ENCODE data around the gene MGST2. TPM values are rescaled to one million over a fixed set of nuclear protein-coding genes. Genes with fewer than 3 reads are reported as not detected.

Gene MGST2
- total RNA-seq, 2 experiments from 2014 or later: 0.70 to 3.0 TPM

- Histone ChIP-seq H3K27me3 (ENCODE audit: control insufficient read depth in 1 of 2, insufficient read depth in 2 of 2, low read length in 2 of 2) (no peaks in the 10 kb centered on the region), H3K4me3 (ENCODE audit: low read length) (no peak overlapping the region), H3K9me3 (ENCODE audit: control insufficient read depth in 1 of 2, insufficient read depth in 1 of 2, low read length in 2 of 2) (no peaks in the 10 kb centered on the region), H3K27ac (ENCODE audit: low read depth in 1 of 2, low read length in 2 of 2) (no peak overlapping the region), H3K4me1 (ENCODE audit: insufficient read depth, low read length) (peaks cover 17% of the 10 kb centered on the region), H3K36me3 (ENCODE audit: insufficient read depth, low read length) (no peaks in the 10 kb centered on the region)
- no peak for ATAC-seq (ENCODE audit: poor library complexity)
- CTCF ChIA-PET: no interaction called here
- DNase-seq: no peak
- no peak overlapping the region for H3K27ac Mint-ChIP-seq
- H3K36me3 Mint-ChIP-seq (ENCODE audit: low read depth): no peaks in the 10 kb centered on the region
- H3K27me3 Mint-ChIP-seq: no peaks in the 10 kb centered on the region
- H3K9me3 Mint-ChIP-seq: no peaks in the 10 kb centered on the region
- H3K4me1 Mint-ChIP-seq (ENCODE audit: low read depth): peaks cover 21% of the 10 kb centered on the region
- POLR2A ChIA-PET: no interaction called here
- H3K4me3 Mint-ChIP-seq: no peak overlapping the region
- intact Hi-C loops (cut with DNase I, micrococcal nuclease): no loop called here
- TF ChIP-seq CTCF (IDR thresholded peaks at IDR 0.05): no peak
These were observed 3.7 kb downstream of the MGST2 start for GRCh38 chr4:139669335-139669734.

GRCh38 chr4:139669890-139670289, 4.3 kb downstream of the MGST2 start:
- no peaks in the 10 kb centered on the region for H3K36me3 ChIP-seq (ENCODE audit: insufficient read depth, low read length)
- H3K27me3 ChIP-seq (ENCODE audit: control insufficient read depth in 1 of 2, insufficient read depth in 2 of 2, low read length in 2 of 2): no peaks in the 10 kb centered on the region
- no peak for DNase-seq
- H3K4me3 Mint-ChIP-seq: no peak overlapping the region
- ATAC-seq (ENCODE audit: poor library complexity): no peak
- no peak overlapping the region for H3K4me3 ChIP-seq (ENCODE audit: low read length)
- H3K36me3 Mint-ChIP-seq (ENCODE audit: low read depth): no peaks in the 10 kb centered on the region
- H3K27me3 Mint-ChIP-seq: no peaks in the 10 kb centered on the region
- H3K9me3 ChIP-seq (ENCODE audit: control insufficient read depth in 1 of 2, insufficient read depth in 1 of 2, low read length in 2 of 2): no peaks in the 10 kb centered on the region
- H3K27ac Mint-ChIP-seq: no peak overlapping the region
- H3K4me1 Mint-ChIP-seq (ENCODE audit: low read depth): peaks cover 21% of the 10 kb centered on the region
- TF ChIP-seq CTCF (IDR thresholded peaks at IDR 0.05): no peak
- H3K4me1 ChIP-seq (ENCODE audit: insufficient read depth, low read length): peaks cover 17% of the 10 kb centered on the region
- no peaks in the 10 kb centered on the region for H3K9me3 Mint-ChIP-seq
- H3K27ac ChIP-seq (ENCODE audit: low read depth in 1 of 2, low read length in 2 of 2): no peak overlapping the region
- intact Hi-C loops (cut with DNase I, micrococcal nuclease): no loop called here
- ChIA-PET POLR2A (no interaction called here), CTCF (no interaction called here)

DNA sequence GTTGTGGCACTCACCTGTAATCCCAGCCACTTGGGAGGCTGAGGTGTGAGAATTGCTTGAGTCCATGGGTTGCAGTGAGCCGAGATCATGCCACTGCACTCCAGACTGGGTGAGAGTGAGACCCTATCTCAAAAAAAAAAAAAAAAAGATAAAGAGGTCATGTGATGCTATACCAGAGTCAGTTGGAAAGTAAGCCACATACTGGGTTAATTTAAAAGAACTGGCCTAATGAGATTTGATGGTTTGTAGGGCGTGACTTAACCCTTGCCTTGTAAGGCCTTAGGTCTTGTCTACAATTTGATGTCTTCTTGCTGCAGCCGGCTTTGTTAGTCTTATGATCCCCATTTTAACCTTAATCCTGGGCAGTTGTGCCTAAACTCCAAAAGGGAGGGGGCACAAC, 5.2 kb downstream of the MGST2 start:
- ChIA-PET CTCF (no interaction called here), POLR2A (no interaction called here)
- H3K27me3 Mint-ChIP-seq: no peaks in the 10 kb centered on the region
- no peak for ATAC-seq (ENCODE audit: poor library complexity)
- no peaks in the 10 kb centered on the region for H3K9me3 Mint-ChIP-seq
- DNase-seq: no peak
- no peak for TF ChIP-seq CTCF (IDR thresholded peaks at IDR 0.05)
- intact Hi-C loops (cut with DNase I, micrococcal nuclease): no loop called here
- Histone ChIP-seq H3K27me3 (ENCODE audit: control insufficient read depth in 1 of 2, insufficient read depth in 2 of 2, low read length in 2 of 2) (no peaks in the 10 kb centered on the region), H3K4me1 (ENCODE audit: insufficient read depth, low read length) (peaks cover 9% of the 10 kb centered on the region), H3K36me3 (ENCODE audit: insufficient read depth, low read length) (no peaks in the 10 kb centered on the region), H3K27ac (ENCODE audit: low read depth in 1 of 2, low read length in 2 of 2) (no peak overlapping the region), H3K4me3 (ENCODE audit: low read length) (no peak overlapping the region), H3K9me3 (ENCODE audit: control insufficient read depth in 1 of 2, insufficient read depth in 1 of 2, low read length in 2 of 2) (no peaks in the 10 kb centered on the region)
- no peak overlapping the region for H3K27ac Mint-ChIP-seq
- H3K36me3 Mint-ChIP-seq (ENCODE audit: low read depth): no peaks in the 10 kb centered on the region
- H3K4me1 Mint-ChIP-seq (ENCODE audit: low read depth): peaks cover 15% of the 10 kb centered on the region
- no peak overlapping the region for H3K4me3 Mint-ChIP-seq

Measured in CD4-positive, alpha-beta T cell (primary cell).